Thyroid gland (tissue), 4 donors: Measurements from ENCODE around the gene ANKRD34A.
A peak's percentile ranks its signal among the peaks of the same experiment; 100 is the strongest.

ENCODE experiments used
- CTCF ChIP-seq, 6 experiments: fragments of 200-600 bp in 3 of 6; fragments of 450-650 bp in 3 of 6; sonication (generic) in 3 of 6; IDR thresholded peaks; one replicate each; pipeline ENCODE4 v1.5.1; 2016 to 2019; ENCODE audit warnings: antibody characterized with exemption in 6 of 6, mild to moderate bottlenecking in 2 of 6, inconsistent platforms in 1 of 6, moderate library complexity in 1 of 6
- POLR2A ChIP-seq, 2 donors: fragments of 450-650 bp; IDR thresholded peaks; one replicate each; pipeline ENCODE4 v1.6.1; 2017; ENCODE audit warnings: antibody characterized with exemption in 2 of 2, mild to moderate bottlenecking in 2 of 2, moderate library complexity in 1 of 2

- TF ChIP-seq POLR2A (IDR thresholded peaks at IDR 0.05) (peak in 1 of 2 donors; percentile 50), CTCF (IDR thresholded peaks at IDR 0.05) (peak in 2 of 6 experiments; percentile 10 to 26)
These were observed 45.1 kb downstream of the ANKRD34A start for GRCh38 chr1:145918992-145919939.
